Breast epithelium (tissue), 3 donors: ENCODE results near the gene LIF.

Experiments
- POLR2A ChIP-seq: fragments of 450-650 bp; IDR thresholded peaks from one replicate; pipeline ENCODE4 v1.6.1; 2016; ENCODE audit warnings: antibody characterized with exemption, mild to moderate bottlenecking, moderate library complexity
- POLR2AphosphoS5 ChIP-seq, 3 donors: sonication (generic); formaldehyde crosslinking; IDR thresholded peaks; one replicate each; pipeline ENCODE4 v1.6.1; 2017; ENCODE audit warnings: antibody characterized with exemption in 3 of 3
- TF ChIP-seq, protein P1 (sequence below), 3 donors: fragments of 450-650 bp; IDR thresholded peaks; one replicate each; pipeline ENCODE4 v1.5.1; 2016 to 2017; ENCODE audit warnings: antibody characterized with exemption in 3 of 3, mild to moderate bottlenecking in 3 of 3, moderate library complexity in 3 of 3

DNA sequence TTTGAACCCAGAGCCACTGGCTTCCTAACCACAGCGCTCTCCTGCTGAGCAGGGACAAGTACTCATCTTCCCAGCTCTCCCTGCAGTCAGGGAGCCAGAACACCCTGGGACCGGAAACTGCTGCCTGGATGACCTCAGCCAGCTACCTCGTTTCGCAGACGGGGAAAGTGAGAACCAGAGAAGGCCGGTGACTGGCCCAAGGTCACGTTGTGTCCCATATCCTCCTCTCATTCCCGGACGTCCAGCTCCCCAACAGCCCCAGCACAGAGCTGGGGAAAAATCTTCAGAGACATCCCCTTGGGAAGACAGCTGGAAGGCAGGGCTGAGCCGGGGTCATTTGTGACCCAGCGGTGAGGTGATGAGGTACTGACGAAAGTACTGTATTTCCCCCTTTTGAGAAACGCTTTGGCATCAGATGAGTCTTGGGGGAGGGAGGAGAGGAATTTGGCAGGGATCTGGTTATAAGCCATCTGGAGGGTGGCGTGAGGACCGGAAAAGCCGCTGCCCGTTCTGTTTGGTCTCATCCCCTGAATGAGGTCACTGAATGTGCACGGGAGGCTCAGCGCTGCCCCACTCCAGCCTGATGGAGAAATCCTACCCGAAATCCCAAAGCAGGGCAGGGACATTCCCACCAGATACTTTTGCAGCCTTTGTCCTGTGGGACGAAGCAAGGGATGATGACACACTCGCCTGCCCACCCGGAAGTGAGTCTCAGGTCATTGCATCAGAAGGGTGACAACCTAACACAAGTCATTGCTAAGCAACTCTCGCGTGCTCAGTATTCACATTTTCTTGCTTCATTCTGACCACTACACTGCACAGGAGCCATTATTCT lies 41.1 kb downstream of the LIF start:
- TF ChIP-seq, protein P1, sequence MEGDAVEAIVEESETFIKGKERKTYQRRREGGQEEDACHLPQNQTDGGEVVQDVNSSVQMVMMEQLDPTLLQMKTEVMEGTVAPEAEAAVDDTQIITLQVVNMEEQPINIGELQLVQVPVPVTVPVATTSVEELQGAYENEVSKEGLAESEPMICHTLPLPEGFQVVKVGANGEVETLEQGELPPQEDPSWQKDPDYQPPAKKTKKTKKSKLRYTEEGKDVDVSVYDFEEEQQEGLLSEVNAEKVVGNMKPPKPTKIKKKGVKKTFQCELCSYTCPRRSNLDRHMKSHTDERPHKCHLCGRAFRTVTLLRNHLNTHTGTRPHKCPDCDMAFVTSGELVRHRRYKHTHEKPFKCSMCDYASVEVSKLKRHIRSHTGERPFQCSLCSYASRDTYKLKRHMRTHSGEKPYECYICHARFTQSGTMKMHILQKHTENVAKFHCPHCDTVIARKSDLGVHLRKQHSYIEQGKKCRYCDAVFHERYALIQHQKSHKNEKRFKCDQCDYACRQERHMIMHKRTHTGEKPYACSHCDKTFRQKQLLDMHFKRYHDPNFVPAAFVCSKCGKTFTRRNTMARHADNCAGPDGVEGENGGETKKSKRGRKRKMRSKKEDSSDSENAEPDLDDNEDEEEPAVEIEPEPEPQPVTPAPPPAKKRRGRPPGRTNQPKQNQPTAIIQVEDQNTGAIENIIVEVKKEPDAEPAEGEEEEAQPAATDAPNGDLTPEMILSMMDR (IDR thresholded peaks at IDR 0.05) = no peak
- no peak for TF ChIP-seq POLR2A
- peak in 1 of 3 donors; percentile 97 for TF ChIP-seq POLR2AphosphoS5 (IDR thresholded peaks at IDR 0.05)
